Stimulated activated CD8-positive, alpha-beta memory T cell treated with anti-CD3 and anti-CD28 coated beads, Interleukin-15, amount 100 ng/mL, for 48 hours (primary cell): ENCODE data around the gene MTR.

Source experiments
- DNase-seq, 2 donors: peaks; one replicate each; pipeline ENCODE4 v3.0.0-alpha.2; 2020; ENCODE audit warnings: low read depth in 2 of 2

MTR gene

GRCh38 chr1:236862615-236863211 lies 67.6 kb downstream of the MTR start:
- DNase-seq, result no peak

GRCh38 chr1:236864211-236864610 lies 69.1 kb downstream of the MTR start:
- no peak for DNase-seq

DNA sequence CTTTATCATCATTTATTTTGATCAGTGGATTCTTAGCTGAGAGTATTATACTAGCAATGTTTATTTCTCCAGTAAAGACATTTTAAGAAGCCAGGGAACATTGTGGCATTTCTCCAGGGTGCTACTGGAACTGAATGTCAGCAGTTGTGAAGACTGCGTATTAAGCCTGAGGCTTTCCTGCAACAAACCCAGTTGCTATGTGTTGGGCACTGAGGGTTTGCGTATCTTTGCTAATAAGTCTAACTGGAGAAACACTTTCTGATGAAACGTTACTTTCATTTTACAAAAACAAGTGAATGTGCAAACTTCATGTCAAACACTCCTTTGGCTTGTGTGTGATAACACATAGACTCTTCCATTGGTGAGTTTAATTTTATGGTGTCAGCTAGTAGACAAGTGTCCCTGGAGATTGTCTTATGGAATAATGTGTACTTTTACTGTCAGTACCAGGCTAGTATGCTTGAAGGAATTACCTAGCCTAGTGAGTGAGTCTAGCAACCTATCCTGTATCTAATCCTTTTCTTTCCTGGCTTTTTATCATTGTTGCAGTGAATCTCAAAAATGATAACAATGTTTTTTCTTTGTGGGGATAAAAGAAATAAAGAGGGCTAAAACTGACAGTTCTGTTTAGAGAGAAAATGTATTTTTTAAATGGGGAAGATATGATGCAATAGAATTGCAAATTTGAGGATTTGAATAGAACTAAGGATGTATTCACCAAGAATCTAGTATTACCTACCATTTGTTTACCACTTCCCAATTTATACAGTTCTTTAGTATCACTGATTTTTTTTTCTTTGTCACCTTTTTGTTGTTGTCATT lies 70.1 kb downstream of the MTR start:
- no peak for DNase-seq

DNA sequence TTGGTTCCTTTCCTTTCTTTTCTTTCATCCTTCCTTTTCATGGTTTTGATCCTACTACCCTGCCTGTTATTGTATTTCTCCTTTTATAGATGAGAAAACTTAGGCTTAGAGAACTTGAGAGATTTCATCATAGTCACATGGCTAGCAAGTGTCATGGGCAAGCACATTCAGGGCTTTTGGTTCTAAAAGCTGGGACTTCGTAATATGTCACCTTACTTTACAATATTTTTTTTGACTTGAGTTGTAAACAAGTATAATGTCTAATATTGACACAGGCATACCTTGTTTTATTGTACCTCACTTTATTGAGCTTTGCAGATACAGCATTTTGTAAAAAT lies 70.7 kb downstream of the MTR start:
- DNase-seq, result no peak

DNA sequence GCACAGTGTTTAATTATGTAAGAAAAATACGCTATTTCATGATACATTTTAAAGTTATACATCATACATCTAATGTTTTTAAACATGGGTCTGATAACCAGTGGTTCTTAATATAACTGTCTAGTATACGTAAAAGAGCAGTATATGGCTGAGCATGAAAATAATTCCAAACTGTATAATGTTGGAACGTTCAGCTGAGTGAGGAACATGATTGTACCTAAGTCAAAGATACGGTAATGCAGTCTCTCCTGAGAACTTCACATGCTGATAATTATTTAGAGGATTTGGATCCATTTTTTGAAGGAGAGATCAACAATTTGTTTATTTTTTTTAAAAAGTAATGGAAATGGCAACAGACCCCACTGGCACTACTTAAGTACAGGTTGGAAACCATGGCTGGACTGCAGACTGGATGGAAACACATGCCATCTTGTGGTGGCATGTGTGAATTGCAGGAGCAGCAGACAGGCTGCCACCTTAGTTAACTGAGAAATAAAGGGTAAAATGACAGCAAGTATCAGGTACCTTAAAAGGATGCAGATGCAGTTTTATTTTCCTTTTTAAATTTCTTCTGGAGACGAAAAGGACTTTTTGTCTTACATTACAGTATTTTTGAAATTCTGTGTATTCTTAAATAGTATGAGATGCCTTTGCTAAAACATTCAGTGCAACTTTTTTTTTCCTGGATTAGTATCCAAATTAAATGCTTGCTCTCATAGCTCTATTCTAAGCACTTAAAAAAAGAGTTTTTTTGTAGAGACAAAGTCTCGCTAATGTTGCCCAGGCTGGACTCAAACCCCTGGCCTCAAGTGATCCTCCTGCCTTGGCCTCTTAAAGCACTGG lies 73.8 kb downstream of the MTR start:
- DNase-seq, result peak; percentile 16 to 18

- DNase-seq, result no peak
Observed at GRCh38 chr1:236869911-236870310, 74.8 kb downstream of the MTR start.

DNA sequence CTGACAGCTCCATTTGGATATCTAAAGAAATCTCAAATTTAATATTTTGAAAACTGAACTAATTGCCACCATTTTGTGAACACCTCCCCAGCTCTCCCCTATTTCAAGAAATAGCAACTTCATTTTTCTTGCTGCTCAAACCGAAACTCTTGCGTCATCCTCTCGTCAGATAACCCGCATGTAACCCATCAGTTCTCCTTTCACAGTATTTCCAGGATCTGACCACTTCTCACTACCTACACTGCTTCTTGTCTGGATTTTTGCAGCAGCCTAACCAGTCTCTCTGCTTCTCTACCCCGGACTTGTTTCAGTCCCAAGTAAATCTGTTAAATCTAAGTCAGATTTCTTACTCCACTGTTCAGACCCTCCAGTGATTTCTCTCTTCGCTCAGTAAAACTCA lies 75.6 kb downstream of the MTR start:
- no peak for DNase-seq

- DNase-seq, result no peak
Observed at GRCh38 chr1:236872075-236872666, 77.1 kb downstream of the MTR start.

- no peak for DNase-seq
Observed at GRCh38 chr1:236875975-236876374, 80.9 kb downstream of the MTR start.

GRCh38 chr1:236877661-236878060 lies 82.6 kb downstream of the MTR start:
- no peak for DNase-seq

DNA sequence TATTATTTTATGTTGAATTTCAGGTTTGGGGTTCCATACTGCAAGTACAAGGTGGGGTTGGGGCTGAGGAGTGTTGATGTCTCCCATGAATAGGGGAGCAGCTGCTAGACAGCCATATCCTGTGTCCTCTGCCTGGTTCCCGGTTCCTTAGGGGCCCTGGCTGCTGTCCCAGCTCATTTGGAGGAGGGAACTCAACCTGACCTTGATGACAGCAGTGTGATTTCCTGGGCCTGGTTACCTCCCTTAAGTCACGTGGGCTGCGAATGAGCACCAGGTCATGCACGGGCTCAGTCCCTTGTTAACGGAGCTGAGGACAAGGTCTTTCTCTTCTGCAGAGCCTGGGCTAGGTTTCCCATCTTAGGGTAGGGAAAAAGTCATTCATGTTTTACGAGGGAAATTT lies 85.1 kb downstream of the MTR start:
- DNase-seq, result no peak

DNA sequence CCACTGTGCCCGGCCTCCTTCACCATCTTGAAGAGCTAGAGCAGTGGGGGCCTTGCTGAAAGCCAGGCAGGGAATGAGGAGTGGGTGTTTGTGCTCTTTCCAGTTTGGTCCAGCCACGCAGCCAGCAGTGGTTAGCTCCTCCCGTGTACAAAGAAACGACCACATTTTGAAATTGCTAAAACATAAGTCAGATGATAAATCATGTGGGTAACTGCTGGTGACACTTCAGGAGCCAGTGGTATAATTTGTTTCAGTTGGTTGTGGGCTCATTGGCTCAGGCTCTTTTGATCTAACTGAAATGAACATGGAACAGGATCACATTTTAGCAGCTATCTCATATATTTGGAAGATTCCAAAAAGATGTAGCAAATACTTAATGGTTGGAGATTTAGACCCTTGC lies 87.6 kb downstream of the MTR start:
- DNase-seq, result no peak

- no peak for DNase-seq
Observed at GRCh38 chr1:236886199-236886598, 91.1 kb downstream of the MTR start.

DNA sequence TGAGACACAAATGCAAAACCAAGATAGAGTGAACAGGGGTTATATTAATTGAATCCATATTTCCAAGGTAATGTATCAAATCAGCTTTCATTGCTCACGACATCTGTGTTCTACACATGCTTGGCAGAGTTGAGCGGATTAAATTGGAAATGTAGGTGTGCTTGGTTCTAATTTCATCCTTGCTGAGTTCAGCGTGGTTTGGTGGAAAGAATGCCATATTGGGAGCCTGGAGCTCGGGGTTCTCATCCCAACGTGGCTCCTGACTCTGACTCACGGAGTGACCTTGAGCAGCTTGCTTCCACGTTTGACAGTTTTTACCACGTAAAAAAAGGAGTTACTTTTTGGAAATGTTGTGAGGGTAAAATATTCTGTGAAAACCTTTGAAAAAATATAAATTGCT lies 92.0 kb downstream of the MTR start:
- DNase-seq, result no peak

DNA sequence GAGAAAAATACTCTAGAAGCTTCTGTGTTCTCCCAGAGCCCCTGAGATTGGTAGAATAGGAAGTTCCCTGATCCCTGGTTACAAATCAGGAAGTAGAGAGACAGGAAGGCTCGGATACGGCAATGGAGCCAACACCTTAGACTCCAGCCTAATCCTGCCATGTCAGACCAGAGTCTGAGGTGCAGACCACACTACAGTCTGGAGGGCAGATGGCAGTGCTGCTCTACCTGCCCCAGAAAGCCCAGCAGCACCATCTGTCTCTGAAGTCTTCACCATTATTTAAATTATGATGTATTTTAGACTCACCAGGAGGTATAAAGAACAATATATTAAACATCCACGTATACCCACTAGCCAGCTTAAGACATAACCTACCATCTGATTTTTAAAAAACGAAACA lies 93.0 kb downstream of the MTR start:
- no peak for DNase-seq

DNA sequence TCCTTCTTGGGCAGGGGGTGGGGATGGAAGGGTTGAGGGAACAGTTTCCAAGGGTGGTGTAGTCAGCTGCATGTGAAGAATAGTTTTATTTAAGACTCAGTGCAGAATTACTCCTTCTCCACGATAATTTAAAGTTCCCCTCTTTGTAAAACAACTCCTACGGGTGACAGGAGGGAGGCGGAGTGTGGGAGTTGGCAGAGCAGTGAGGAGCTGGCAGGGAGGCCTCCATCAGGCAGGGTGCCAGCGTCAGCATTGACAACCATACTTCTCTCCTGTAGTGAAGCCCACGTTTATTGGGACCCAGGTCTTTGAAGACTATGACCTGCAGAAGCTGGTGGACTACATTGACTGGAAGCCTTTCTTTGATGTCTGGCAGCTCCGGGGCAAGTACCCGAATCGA lies 93.8 kb downstream of the MTR start:
- DNase-seq, result no peak

DNA sequence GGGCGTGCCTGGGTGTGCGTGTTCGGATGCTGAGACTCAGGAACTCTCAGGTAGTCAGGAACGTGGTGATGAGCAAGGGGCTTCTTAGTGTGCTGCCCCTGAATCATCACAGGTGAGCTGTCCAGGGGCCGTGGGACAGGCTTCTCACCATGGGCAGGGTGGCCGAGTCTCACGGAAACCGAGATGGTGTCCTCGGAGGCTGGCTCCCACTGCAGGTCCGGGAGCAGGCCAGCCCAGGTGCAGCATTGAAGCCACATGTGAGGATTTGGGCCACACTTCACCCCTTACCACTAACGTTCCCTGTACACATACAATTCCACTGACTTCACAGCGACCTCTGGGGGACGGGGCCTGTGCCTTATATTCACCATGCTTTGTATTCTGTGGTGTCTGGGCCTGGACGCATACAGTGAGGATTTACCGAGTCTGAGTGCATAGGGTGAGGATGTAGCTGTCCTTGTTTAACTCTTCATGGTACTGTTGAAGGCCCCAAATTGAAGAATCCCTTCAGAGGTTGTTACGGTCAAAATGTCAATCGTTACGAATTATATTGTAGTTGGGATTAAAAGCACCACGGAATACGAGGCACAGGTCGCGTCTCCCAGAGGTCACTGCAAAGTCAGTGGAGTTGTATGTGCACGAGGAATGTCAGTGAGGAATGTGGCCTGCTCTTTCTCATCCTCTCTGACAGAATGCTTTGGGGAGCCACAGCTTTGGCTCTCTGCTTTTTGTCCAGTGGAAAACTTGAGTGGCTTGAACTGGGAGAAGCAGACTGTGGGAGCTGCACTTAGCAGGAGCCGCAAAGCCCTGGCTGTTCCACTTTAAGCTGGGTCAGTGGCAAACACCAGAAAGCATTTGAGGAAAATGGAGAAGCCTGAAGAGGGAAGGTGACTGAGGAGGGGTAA lies 95.3 kb downstream of the MTR start:
- no peak for DNase-seq

GRCh38 chr1:236893626-236894545 lies 98.8 kb downstream of the MTR start:
- DNase-seq, result no peak

DNA sequence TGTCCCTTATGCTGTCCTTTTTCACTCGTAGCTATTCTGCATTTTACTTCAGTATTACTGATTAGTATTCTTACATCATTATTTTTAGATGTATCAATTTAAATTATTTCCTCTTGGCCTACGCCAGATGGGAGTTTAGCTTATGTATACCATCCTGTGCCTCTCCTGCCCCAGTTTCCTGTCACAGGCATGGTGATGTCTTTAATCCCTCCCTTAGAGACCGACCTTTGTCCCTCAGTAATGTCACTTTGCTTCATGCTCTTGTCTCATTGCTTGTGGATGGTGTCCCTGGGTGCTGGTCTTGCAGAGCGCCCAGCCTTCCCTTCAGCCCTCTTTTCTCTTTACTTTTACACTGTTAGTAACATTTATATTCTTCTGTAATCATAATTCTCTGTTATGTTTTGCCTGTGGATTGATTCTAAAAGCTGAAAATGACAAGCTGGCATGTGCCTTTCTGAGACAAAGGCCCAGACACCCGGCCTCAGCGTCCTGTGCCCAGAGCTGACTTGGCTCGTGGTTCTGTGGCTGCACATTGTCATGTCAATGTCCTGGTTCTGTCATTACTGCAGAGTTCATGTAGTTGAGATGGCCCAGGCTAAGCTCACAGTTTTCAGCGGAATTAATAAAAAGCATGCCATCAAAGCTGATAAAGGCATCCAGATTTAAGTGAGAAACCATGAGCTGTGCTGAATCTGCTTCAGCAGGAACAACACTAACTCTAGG lies 100.7 kb downstream of the MTR start:
- no peak for DNase-seq

- DNase-seq, result no peak
Observed at GRCh38 chr1:236896716-236897115, 101.6 kb downstream of the MTR start.
